ENCODE measurements around the gene UNC13D. TPM values are rescaled to one million over a fixed set of nuclear protein-coding genes. Genes with fewer than 3 reads are reported as not detected.

Gene UNC13D
- total and polyA plus RNA-seq, 9 donors: 2.9 to 9.2 (median 5.1) TPM

GRCh38 chr17:75885431-75885830, 41.2 kb upstream of the UNC13D start:
- no peaks in the 10 kb centered on the region for H3K27me3 ChIP-seq (ENCODE audit: control insufficient read depth, insufficient read depth, low read length)
- H3K9me3 ChIP-seq (replicated peaks; ENCODE audit: control insufficient read depth, low read depth, low read length): no peaks in the 10 kb centered on the region
- peaks cover 11% of the 10 kb centered on the region for H3K4me1 ChIP-seq (ENCODE audit: control insufficient read depth, insufficient read depth, low read length)
- peaks cover 11% of the 10 kb centered on the region for H3K36me3 ChIP-seq (ENCODE audit: control insufficient read depth, insufficient read depth, low read length)
- DNase-seq: peak; percentile 18
- no peak overlapping the region for H3K27ac ChIP-seq (ENCODE audit: low read length)
- no peak overlapping the region for H3K4me3 ChIP-seq (ENCODE audit: low read length)
- 61% methylated on average over 8 of the region's 8 CpGs for WGBS (ENCODE audit: insufficient coverage)

GRCh38 chr17:75881678-75882454, 37.7 kb upstream of the UNC13D start:
- 84% methylated on average over 9 of the region's 15 CpGs for WGBS (ENCODE audit: insufficient coverage)
- no peaks in the 10 kb centered on the region for H3K9me3 ChIP-seq (replicated peaks; ENCODE audit: control insufficient read depth, low read depth, low read length)
- peaks cover 24% of the 10 kb centered on the region for H3K4me1 ChIP-seq (ENCODE audit: control insufficient read depth, insufficient read depth, low read length)
- H3K4me3 ChIP-seq (ENCODE audit: low read length): no peak overlapping the region
- H3K27me3 ChIP-seq (ENCODE audit: control insufficient read depth, insufficient read depth, low read length): no peaks in the 10 kb centered on the region
- no peak overlapping the region for H3K27ac ChIP-seq (ENCODE audit: low read length)
- peak; percentile 32 for DNase-seq
- H3K36me3 ChIP-seq (ENCODE audit: control insufficient read depth, insufficient read depth, low read length): peaks cover 1% of the 10 kb centered on the region

- H3K4me3 ChIP-seq (ENCODE audit: low read length): no peak overlapping the region
- H3K27ac ChIP-seq (ENCODE audit: low read length): no peak overlapping the region
- H3K36me3 ChIP-seq (ENCODE audit: control insufficient read depth, insufficient read depth, low read length): peaks cover 17% of the 10 kb centered on the region
- no peaks in the 10 kb centered on the region for H3K27me3 ChIP-seq (ENCODE audit: control insufficient read depth, insufficient read depth, low read length)
- no peaks in the 10 kb centered on the region for H3K9me3 ChIP-seq (replicated peaks; ENCODE audit: control insufficient read depth, low read depth, low read length)
- 77% methylated on average over 4 of the region's 7 CpGs for WGBS (ENCODE audit: insufficient coverage)
- peaks cover 40% of the 10 kb centered on the region for H3K4me1 ChIP-seq (ENCODE audit: control insufficient read depth, insufficient read depth, low read length)
- no peak for DNase-seq
Measured at GRCh38 chr17:75880266-75880665, 36.1 kb upstream of the UNC13D start.

- Histone ChIP-seq H3K4me3 (ENCODE audit: low read length) (peak within 1 kb of the TSS; percentile 79), H3K9me3 (replicated peaks; ENCODE audit: control insufficient read depth, low read depth, low read length) (no peaks in the 10 kb centered on the region), H3K4me1 (ENCODE audit: control insufficient read depth, insufficient read depth, low read length) (peaks cover 51% of the 10 kb centered on the region), H3K27me3 (ENCODE audit: control insufficient read depth, insufficient read depth, low read length) (no peaks in the 10 kb centered on the region), H3K27ac (ENCODE audit: low read length) (peak within 1 kb of the TSS; percentile 99), H3K36me3 (ENCODE audit: control insufficient read depth, insufficient read depth, low read length) (peaks cover 35% of the 10 kb centered on the region)
- under 1% methylated on average over 86 of the region's 87 CpGs for WGBS (ENCODE audit: insufficient coverage)
- DNase-seq: peak; percentile 90
Measured at GRCh38 chr17:75878174-75878998, 34.2 kb upstream of the UNC13D start, which contains the start of gene TRIM47. Gene TRIM47, minus strand, starts transcription at chr17:75878581. Its CDS starts 33 bp downstream, at chr17:75878548.

GRCh38 chr17:75877752-75878173, 33.6 kb upstream of the UNC13D start:
- Histone ChIP-seq H3K4me3 (ENCODE audit: low read length) (peak overlapping the region; percentile 79), H3K36me3 (ENCODE audit: control insufficient read depth, insufficient read depth, low read length) (peaks cover 35% of the 10 kb centered on the region), H3K27ac (ENCODE audit: low read length) (peak overlapping the region; percentile 99), H3K27me3 (ENCODE audit: control insufficient read depth, insufficient read depth, low read length) (no peaks in the 10 kb centered on the region), H3K4me1 (ENCODE audit: control insufficient read depth, insufficient read depth, low read length) (peaks cover 57% of the 10 kb centered on the region), H3K9me3 (replicated peaks; ENCODE audit: control insufficient read depth, low read depth, low read length) (no peaks in the 10 kb centered on the region)
- peak; percentile 83 for DNase-seq
- under 1% methylated on average over 56 of the region's 56 CpGs for WGBS (ENCODE audit: insufficient coverage)

- Histone ChIP-seq H3K36me3 (ENCODE audit: control insufficient read depth, insufficient read depth, low read length) (peaks cover 35% of the 10 kb centered on the region), H3K4me1 (ENCODE audit: control insufficient read depth, insufficient read depth, low read length) (peaks cover 63% of the 10 kb centered on the region), H3K9me3 (replicated peaks; ENCODE audit: control insufficient read depth, low read depth, low read length) (no peaks in the 10 kb centered on the region), H3K27me3 (ENCODE audit: control insufficient read depth, insufficient read depth, low read length) (no peaks in the 10 kb centered on the region), H3K27ac (ENCODE audit: low read length) (peak overlapping the region; percentile 99), H3K4me3 (ENCODE audit: low read length) (peak overlapping the region; percentile 79)
- peak; percentile 99 for DNase-seq
- WGBS (ENCODE audit: insufficient coverage): 2% methylated on average over 32 of the region's 41 CpGs
Measured at GRCh38 chr17:75876938-75877751, 32.9 kb upstream of the UNC13D start.

GRCh38 chr17:75876190-75876937, 32.2 kb upstream of the UNC13D start:
- peak; percentile 47 for DNase-seq
- 17% methylated on average over 18 of the region's 26 CpGs for WGBS (ENCODE audit: insufficient coverage)
- Histone ChIP-seq H3K27ac (ENCODE audit: low read length) (peak overlapping the region; percentile 99), H3K36me3 (ENCODE audit: control insufficient read depth, insufficient read depth, low read length) (peaks cover 35% of the 10 kb centered on the region), H3K9me3 (replicated peaks; ENCODE audit: control insufficient read depth, low read depth, low read length) (no peaks in the 10 kb centered on the region), H3K4me1 (ENCODE audit: control insufficient read depth, insufficient read depth, low read length) (peaks cover 55% of the 10 kb centered on the region), H3K4me3 (ENCODE audit: low read length) (peak overlapping the region; percentile 79), H3K27me3 (ENCODE audit: control insufficient read depth, insufficient read depth, low read length) (no peaks in the 10 kb centered on the region)

GRCh38 chr17:75875940-75876189, 31.7 kb upstream of the UNC13D start:
- no peaks in the 10 kb centered on the region for H3K27me3 ChIP-seq (ENCODE audit: control insufficient read depth, insufficient read depth, low read length)
- peak overlapping the region; percentile 99 for H3K27ac ChIP-seq (ENCODE audit: low read length)
- WGBS (ENCODE audit: insufficient coverage): 49% methylated on average over 5 of the region's 5 CpGs
- DNase-seq: peak; percentile 60
- peak overlapping the region; percentile 79 for H3K4me3 ChIP-seq (ENCODE audit: low read length)
- H3K9me3 ChIP-seq (replicated peaks; ENCODE audit: control insufficient read depth, low read depth, low read length): no peaks in the 10 kb centered on the region
- H3K36me3 ChIP-seq (ENCODE audit: control insufficient read depth, insufficient read depth, low read length): peaks cover 35% of the 10 kb centered on the region
- H3K4me1 ChIP-seq (ENCODE audit: control insufficient read depth, insufficient read depth, low read length): peaks cover 54% of the 10 kb centered on the region

GRCh38 chr17:75875182-75875939, 31.2 kb upstream of the UNC13D start:
- 69% methylated on average over 8 of the region's 18 CpGs for WGBS (ENCODE audit: insufficient coverage)
- no peaks in the 10 kb centered on the region for H3K27me3 ChIP-seq (ENCODE audit: control insufficient read depth, insufficient read depth, low read length)
- DNase-seq: no peak
- H3K27ac ChIP-seq (ENCODE audit: low read length): peak overlapping the region; percentile 99
- H3K4me3 ChIP-seq (ENCODE audit: low read length): no peak overlapping the region
- H3K4me1 ChIP-seq (ENCODE audit: control insufficient read depth, insufficient read depth, low read length): peaks cover 58% of the 10 kb centered on the region
- peaks cover 35% of the 10 kb centered on the region for H3K36me3 ChIP-seq (ENCODE audit: control insufficient read depth, insufficient read depth, low read length)
- no peaks in the 10 kb centered on the region for H3K9me3 ChIP-seq (replicated peaks; ENCODE audit: control insufficient read depth, low read depth, low read length)

All from muscle of leg (tissue), 11 donors.